Pancreas (tissue), 10 donors: ENCODE results near the gene RRP12. TPM values are rescaled to one million over a fixed set of nuclear protein-coding genes. Genes with fewer than 3 reads are reported as not detected.

Source experiments
- ATAC-seq, 4 donors: fragments of 200-7000 bp; cut with Tn5 transposase; one replicate each; pipeline versions ENCODE4 v1.8.0 to v1.9.1; 2020; ENCODE audit warnings: mild to moderate bottlenecking in 4 of 4, moderate library complexity in 4 of 4
- DNase-seq, 6 donors: peaks; one replicate each; pipeline ENCODE4 v3.0.0-alpha.2; 2020
- FAIRE-seq: peaks from 2 replicates; lab custom pipeline; 2012; peaks lifted over from hg19 to GRCh38; lab: Jason Lieb, UNC
- H3K27ac ChIP-seq, 4 donors: fragments of 200-600 bp; sonication (generic); 1 replicate in 3 of 4; 2 replicates in 1 of 4; pipeline versions ENCODE4 v1.5.0 to v1.8.0; 2020
- H3K27me3 ChIP-seq, 4 donors: fragments of 200-600 bp; one replicate each; pipeline ENCODE4 v1.8.0; 2021
- H3K36me3 ChIP-seq, 3 donors: fragments of 200-600 bp; sonication (generic) in 1 of 3; one replicate each; pipeline versions ENCODE4 v1.5.0 to v1.8.0; 2020 to 2021
- H3K4me1 ChIP-seq, 3 donors: fragments of 200-600 bp; one replicate each; pipeline ENCODE4 v1.8.0; 2021
- H3K4me3 ChIP-seq, 4 donors: fragments of 200-600 bp; sonication (generic) in 2 of 4; one replicate each; pipeline versions ENCODE4 v1.5.0 to v1.8.0; 2020 to 2021
- H3K9me3 ChIP-seq, 4 donors: fragments of 200-600 bp; one replicate each; pipeline ENCODE4 v1.8.0; 2021
- WGBS, 2 donors: extraction: QIAGEN DNeasy Blood & Tissue Kit; methylation state at CpG; one replicate each; pipeline ENCODE4 v1.1.7; 2013; 5-methylcytosine and 5-hydroxymethylcytosine counted together
- intact Hi-C, 3 donors: fragments of 100-400 bp; cut with DNase I; formaldehyde crosslinking; loops; one replicate each; pipeline versions ENCODE4 v1.11.1 to v1.14.2; 2022
- polyA plus RNA-seq, 2 donors: library from polyadenylated mRNA; stranded (reverse); fragments of 200-250 nt; gene quantifications; one replicate each; pipeline ENCODE4 v1.2.3, GENCODE V29; 2013
- total RNA-seq, 6 donors: library from RNA; stranded (reverse); fragmentation: NEBNext Ultra II Directional in 4 of 6; extraction: Animal tissue kit (Norgen Biotek cat#: 25700) in 4 of 6; gene quantifications; one replicate each; pipeline versions ENCODE4 v1.2.1 to v1.2.4, GENCODE V29; 2021 to 2023
- TF ChIP-seq, protein P1 (sequence below), 4 donors: fragments of 200-600 bp; sonication (generic) in 3 of 4; IDR thresholded peaks; one replicate each; pipeline versions ENCODE4 v1.5.0 to v1.8.0; 2021; ENCODE audit warnings: antibody characterized with exemption in 4 of 4
- donor health status: healthy with polysubstance abuse.
- donor health status: DM: no; HTN: no; CAD: no; lungs with moderate emphysema.
- donor health status: DM: no; HTN: no; CAD: no.
- donor health status: control.
- donor health status: control.
- donor health status: Bipolar disorder and iron deficiency.
- donor health status: DM: yes; HTN: yes; CAD: no.
- donor health status: DM: no; HTN: no; CAD: no.
- donor health status: DM: no; HTN: no; CAD: no.
- donor health status: DM: yes; HTN: yes; CAD: no.

RRP12 gene
- total and polyA plus RNA-seq, 8 donors, result 22.3 to 44.9 (median 28.1) TPM

DNA sequence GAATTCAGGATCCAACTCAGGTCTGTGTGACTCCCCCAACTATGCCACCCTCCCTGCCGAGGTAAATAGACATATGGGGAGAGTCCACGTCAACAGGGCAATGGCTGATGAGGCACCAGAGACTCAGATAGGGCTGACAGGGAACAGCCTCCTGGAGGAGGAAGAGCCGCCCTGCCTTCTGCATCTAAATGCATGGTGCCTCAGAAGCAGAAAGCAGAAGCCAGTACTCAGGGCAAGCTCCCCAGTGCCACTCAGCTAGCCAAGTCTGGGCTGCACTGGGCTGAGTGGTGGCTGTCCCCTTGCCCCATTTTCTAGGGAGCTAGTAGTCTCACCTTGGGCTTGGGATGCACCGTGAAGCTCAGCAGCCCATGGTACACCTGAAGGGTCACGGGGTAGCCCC, 11.0 kb downstream of the RRP12 start:
- Histone ChIP-seq H3K27ac (no peak overlapping the region), H3K4me3 (no peak overlapping the region), H3K9me3 (no peaks in the 10 kb centered on the region), H3K36me3 (peaks cover 0 to 60% (median 34%) of the 10 kb centered on the region in 3 donors), H3K4me1 (no peaks in the 10 kb centered on the region), H3K27me3 (no peaks in the 10 kb centered on the region)
- intact Hi-C loops, result no loop called here
- ATAC-seq (peak in 1 of 4 donors; percentile 27), FAIRE-seq (no peak), DNase-seq (no peak)
- 92 to 99% methylated on average over 5 of the region's 5 CpGs for WGBS, 2 donors
- TF ChIP-seq, protein P1, sequence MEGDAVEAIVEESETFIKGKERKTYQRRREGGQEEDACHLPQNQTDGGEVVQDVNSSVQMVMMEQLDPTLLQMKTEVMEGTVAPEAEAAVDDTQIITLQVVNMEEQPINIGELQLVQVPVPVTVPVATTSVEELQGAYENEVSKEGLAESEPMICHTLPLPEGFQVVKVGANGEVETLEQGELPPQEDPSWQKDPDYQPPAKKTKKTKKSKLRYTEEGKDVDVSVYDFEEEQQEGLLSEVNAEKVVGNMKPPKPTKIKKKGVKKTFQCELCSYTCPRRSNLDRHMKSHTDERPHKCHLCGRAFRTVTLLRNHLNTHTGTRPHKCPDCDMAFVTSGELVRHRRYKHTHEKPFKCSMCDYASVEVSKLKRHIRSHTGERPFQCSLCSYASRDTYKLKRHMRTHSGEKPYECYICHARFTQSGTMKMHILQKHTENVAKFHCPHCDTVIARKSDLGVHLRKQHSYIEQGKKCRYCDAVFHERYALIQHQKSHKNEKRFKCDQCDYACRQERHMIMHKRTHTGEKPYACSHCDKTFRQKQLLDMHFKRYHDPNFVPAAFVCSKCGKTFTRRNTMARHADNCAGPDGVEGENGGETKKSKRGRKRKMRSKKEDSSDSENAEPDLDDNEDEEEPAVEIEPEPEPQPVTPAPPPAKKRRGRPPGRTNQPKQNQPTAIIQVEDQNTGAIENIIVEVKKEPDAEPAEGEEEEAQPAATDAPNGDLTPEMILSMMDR (IDR thresholded peaks at IDR 0.05), result no peak

DNA sequence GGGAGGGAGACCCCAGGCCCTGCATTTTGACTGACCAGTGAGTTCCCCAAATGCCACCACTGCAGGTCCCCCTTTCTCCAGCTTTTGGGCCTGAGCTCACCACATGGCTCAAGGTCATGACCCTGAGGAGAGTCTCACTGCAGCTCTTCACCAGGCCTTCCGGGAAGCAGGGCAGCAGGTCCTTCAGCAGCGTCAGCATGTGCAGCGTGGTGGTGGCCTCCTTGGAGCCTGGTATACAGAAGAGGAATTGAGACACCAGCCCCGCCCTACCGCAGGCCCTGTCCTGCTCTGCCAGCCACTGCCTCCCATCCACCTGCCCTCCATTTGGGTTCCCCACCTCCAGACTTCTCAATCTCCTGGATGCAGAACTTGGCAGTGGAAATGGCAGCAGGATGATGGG, 13.0 kb downstream of the RRP12 start:
- H3K4me1 ChIP-seq, result no peaks in the 10 kb centered on the region
- no peaks in the 10 kb centered on the region for H3K9me3 ChIP-seq
- no peaks in the 10 kb centered on the region for H3K27me3 ChIP-seq
- intact Hi-C loops, result no loop called here
- peak in 1 of 4 donors; percentile 29 for ATAC-seq
- no peak overlapping the region for H3K4me3 ChIP-seq
- peak in 1 of 6 donors; percentile 47 for DNase-seq
- peaks cover 0 to 54% (median 27%) of the 10 kb centered on the region in 3 donors for H3K36me3 ChIP-seq
- TF ChIP-seq, protein P1 (IDR thresholded peaks at IDR 0.05), result no peak
- H3K27ac ChIP-seq, result no peak overlapping the region
- FAIRE-seq, result no peak
- 87 to 94% methylated on average over 5 of the region's 5 CpGs for WGBS, 2 donors

DNA sequence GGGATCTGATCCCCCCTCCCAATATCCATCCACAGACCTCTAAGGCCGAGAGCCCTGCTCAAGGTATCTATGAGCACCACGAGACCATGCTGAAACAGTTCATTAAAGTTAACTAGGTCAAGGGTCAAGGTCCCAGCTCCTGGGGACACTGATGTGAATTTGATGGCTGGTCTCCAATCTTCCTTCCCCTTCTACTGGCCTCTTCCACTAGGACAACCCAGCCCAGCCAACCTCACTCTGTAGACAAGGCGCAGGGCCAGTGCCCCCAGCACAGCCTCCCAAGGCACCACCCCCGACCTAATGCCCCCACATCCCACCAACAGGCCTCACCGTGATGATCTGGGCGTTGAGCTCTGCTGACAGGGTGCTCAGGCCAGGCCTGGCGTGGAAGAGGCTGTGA, 15.6 kb downstream of the RRP12 start:
- intact Hi-C loops, result no loop called here
- H3K36me3 ChIP-seq, result peaks cover 0 to 48% (median 15%) of the 10 kb centered on the region in 3 donors
- no peaks in the 10 kb centered on the region for H3K4me1 ChIP-seq
- H3K27ac ChIP-seq, result no peak overlapping the region
- DNase-seq (no peak), FAIRE-seq (no peak), ATAC-seq (no peak)
- no peaks in the 10 kb centered on the region for H3K27me3 ChIP-seq
- no peak overlapping the region for H3K4me3 ChIP-seq
- TF ChIP-seq, protein P1 (IDR thresholded peaks at IDR 0.05), result no peak
- H3K9me3 ChIP-seq, result no peaks in the 10 kb centered on the region
- 79 to 85% methylated on average over 7 of the region's 7 CpGs for WGBS, 2 donors

DNA sequence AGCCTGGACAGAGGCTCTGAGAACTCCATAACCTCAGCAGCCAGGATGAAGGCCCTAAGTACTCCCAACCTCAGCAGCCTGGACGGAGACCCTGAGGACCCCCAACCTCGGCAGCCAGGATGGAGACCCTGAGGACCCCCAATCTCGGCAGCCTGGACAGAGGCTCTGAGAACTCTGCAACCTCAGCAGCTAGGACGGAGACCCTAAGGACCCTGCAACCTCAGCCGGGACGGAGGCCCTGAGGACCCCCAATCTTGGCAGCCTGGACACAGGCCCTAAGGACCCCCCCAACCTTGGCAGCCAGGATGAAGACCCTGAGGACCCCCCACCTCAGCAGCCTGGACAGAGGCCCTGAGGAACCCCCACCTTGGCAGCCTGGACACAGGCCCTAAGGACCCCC, 16.5 kb downstream of the RRP12 start:
- Histone ChIP-seq H3K27me3 (no peaks in the 10 kb centered on the region), H3K4me3 (no peak overlapping the region), H3K36me3 (peaks cover 0 to 45% (median 11%) of the 10 kb centered on the region in 3 donors), H3K4me1 (no peaks in the 10 kb centered on the region), H3K27ac (no peak overlapping the region), H3K9me3 (no peaks in the 10 kb centered on the region)
- WGBS, 2 donors, result 87 to 93% methylated on average over 6 of the region's 6 CpGs
- ATAC-seq (no peak), FAIRE-seq (no peak), DNase-seq (peak in 1 of 6 donors; percentile 42)
- TF ChIP-seq, protein P1 (IDR thresholded peaks at IDR 0.05), result no peak
- intact Hi-C loops, result no loop called here

DNA sequence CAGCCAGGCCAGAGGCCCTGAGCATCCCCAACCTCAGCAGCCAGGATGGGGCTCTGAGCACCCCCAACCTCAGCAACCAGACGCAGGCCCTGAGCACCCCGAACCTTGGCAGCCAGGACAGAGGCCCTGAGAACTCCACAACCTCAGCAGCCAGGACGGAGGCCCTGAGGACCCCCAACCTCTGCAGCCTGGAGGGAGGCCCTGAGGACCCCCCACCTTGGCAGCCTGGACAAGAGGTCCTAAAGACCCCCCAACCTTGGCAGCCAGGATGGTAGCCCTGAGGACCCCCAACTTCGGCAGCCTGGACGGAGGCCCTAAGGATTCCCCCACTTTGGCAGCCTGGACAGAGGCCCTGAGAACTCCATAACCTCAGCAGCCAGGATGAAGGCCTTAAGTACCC, 17.0 kb downstream of the RRP12 start:
- peaks cover 0 to 47% (median 11%) of the 10 kb centered on the region in 3 donors for H3K36me3 ChIP-seq

More for the DNA sequence above, 17.0 kb downstream of the RRP12 start:
- Histone ChIP-seq H3K27me3 (no peaks in the 10 kb centered on the region), H3K4me3 (no peak overlapping the region), H3K4me1 (no peaks in the 10 kb centered on the region), H3K9me3 (no peaks in the 10 kb centered on the region), H3K27ac (no peak overlapping the region)
- intact Hi-C loops, result no loop called here
- 95 to 96% methylated on average over 5 of the region's 5 CpGs for WGBS, 2 donors
- DNase-seq (peak in 1 of 6 donors; percentile 57), ATAC-seq (no peak), FAIRE-seq (no peak)
- TF ChIP-seq, protein P1 (IDR thresholded peaks at IDR 0.05), result no peak
